Natural killer cell (primary cell): ENCODE measurements around the gene CTSF. TPM values are rescaled to one million over a fixed set of nuclear protein-coding genes. Genes with fewer than 3 reads are reported as not detected.

Experiments
- ATAC-seq, 3 donors: fragments of 150-1000 bp in 2 of 3; fragments of 200-7000 bp in 1 of 3; cut with Tn5 transposase; 1 replicate in 1 of 3; 2 replicates in 2 of 3; pipeline ENCODE4 v1.10.0; 2021; ENCODE audit warnings: mild to moderate bottlenecking in 2 of 3, moderate library complexity in 2 of 3
- DNase-seq, 2 donors: peaks; one replicate each; pipeline versions ENCODE4 v3.0.0 to v3.0.0-alpha.2; 2013 to 2021; ENCODE audit warnings: mixed read lengths in 1 of 2
- H3K27ac ChIP-seq: one replicate; pipeline ENCODE4 v1.5.1; 2013; ENCODE audit warnings: mild to moderate bottlenecking, low read length
- H3K27me3 ChIP-seq: one replicate; pipeline ENCODE4 v1.6.1; 2013; ENCODE audit warnings: low read length; ENCODE audit not compliant: control insufficient read depth, insufficient read depth
- H3K36me3 ChIP-seq: one replicate; pipeline ENCODE4 v1.6.1; 2013; ENCODE audit warnings: low read length; ENCODE audit not compliant: control insufficient read depth, insufficient read depth
- H3K4me1 ChIP-seq: one replicate; pipeline ENCODE4 v1.6.1; 2013; ENCODE audit warnings: low read length; ENCODE audit not compliant: control insufficient read depth, insufficient read depth
- H3K4me3 ChIP-seq: one replicate; pipeline ENCODE4 v1.5.1; 2013; ENCODE audit warnings: low read length
- H3K9me3 ChIP-seq: one replicate; pipeline ENCODE4 v1.6.1; 2013; ENCODE audit warnings: low read length; ENCODE audit not compliant: control insufficient read depth, insufficient read depth
- H3K27ac Mint-ChIP-seq, 2 donors: one replicate each; pipeline ENCODE4 v1.8.0; 2022; ENCODE audit warnings: mild to moderate bottlenecking in 2 of 2, mixed read lengths in 2 of 2, moderate library complexity in 1 of 2
- H3K27me3 Mint-ChIP-seq, 2 donors: one replicate each; pipeline ENCODE4 v1.8.0; 2022; ENCODE audit warnings: low read depth in 2 of 2, mixed read lengths in 2 of 2
- H3K36me3 Mint-ChIP-seq: one replicate; pipeline ENCODE4 v1.8.0; 2022; ENCODE audit warnings: mixed read lengths
- H3K4me1 Mint-ChIP-seq, 2 donors: one replicate each; pipeline ENCODE4 v1.8.0; 2022; ENCODE audit warnings: mixed read lengths in 2 of 2
- H3K4me3 Mint-ChIP-seq: one replicate; pipeline ENCODE4 v1.8.0; 2022; ENCODE audit warnings: mild to moderate bottlenecking, moderate library complexity, mixed read lengths
- H3K9me3 Mint-ChIP-seq, 2 donors: one replicate each; pipeline ENCODE4 v1.8.0; 2022; ENCODE audit warnings: mixed read lengths in 2 of 2
- WGBS: methylation state at CpG from one replicate; pipeline ENCODE4 v1.1.7; 2013; ENCODE audit warnings: missing lambda C conversion rate; ENCODE audit not compliant: insufficient coverage; 5-methylcytosine and 5-hydroxymethylcytosine counted together
- intact Hi-C: fragments of 100-400 bp; cut with micrococcal nuclease; formaldehyde crosslinking; loops from one replicate; pipeline ENCODE4 v1.14.2; 2022
- total RNA-seq, 4 donors: library from RNA; stranded (reverse); fragments of 120-200 nt in 1 of 4; gene quantifications; one replicate each; pipeline versions ENCODE4 v1.2.3 to v1.2.4, GENCODE V29; 2013 to 2022
- TF ChIP-seq, protein P1 (sequence below): fragments of 200-600 bp; IDR thresholded peaks from one replicate; pipeline ENCODE4 v1.8.0; 2022; ENCODE audit warnings: antibody characterized with exemption

The CTSF gene
- total RNA-seq, 3 donors from 2014 or later (not counting 1 experiment from before 2014, with no cell fraction given) = 17.1 to 27.0 (median 24.8) TPM

DNA sequence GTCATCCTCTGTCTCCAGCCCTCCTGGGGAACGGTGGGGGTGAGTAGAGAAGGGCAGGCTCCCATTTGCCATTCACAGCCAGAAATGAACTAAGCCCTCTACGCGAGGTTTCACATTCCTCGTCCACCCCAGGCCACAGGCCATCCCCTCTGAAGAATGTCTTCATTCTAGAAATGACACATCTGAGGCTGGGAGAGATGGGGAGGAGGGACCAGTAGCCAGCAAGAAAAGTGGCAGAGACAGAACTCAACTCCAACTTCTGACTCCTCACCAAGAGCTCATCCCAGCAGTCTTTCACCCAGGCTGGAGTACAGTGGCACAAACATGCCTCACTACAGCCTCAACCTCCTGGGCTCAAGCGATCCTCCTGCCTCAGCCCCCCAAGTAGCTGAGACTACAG, 3.4 kb downstream of the CTSF start:
- Histone ChIP-seq H3K4me1 (peaks cover 13% of the 10 kb centered on the region), H3K27me3 (no peaks in the 10 kb centered on the region), H3K36me3 (no peaks in the 10 kb centered on the region), H3K9me3 (no peaks in the 10 kb centered on the region), H3K27ac (no peak overlapping the region), H3K4me3 (no peak overlapping the region)
- 100% methylated on average over 2 of the region's 5 CpGs for WGBS
- DNase-seq (no peak), ATAC-seq (no peak)
- TF ChIP-seq, protein P1, sequence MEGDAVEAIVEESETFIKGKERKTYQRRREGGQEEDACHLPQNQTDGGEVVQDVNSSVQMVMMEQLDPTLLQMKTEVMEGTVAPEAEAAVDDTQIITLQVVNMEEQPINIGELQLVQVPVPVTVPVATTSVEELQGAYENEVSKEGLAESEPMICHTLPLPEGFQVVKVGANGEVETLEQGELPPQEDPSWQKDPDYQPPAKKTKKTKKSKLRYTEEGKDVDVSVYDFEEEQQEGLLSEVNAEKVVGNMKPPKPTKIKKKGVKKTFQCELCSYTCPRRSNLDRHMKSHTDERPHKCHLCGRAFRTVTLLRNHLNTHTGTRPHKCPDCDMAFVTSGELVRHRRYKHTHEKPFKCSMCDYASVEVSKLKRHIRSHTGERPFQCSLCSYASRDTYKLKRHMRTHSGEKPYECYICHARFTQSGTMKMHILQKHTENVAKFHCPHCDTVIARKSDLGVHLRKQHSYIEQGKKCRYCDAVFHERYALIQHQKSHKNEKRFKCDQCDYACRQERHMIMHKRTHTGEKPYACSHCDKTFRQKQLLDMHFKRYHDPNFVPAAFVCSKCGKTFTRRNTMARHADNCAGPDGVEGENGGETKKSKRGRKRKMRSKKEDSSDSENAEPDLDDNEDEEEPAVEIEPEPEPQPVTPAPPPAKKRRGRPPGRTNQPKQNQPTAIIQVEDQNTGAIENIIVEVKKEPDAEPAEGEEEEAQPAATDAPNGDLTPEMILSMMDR = no peak
- Mint-ChIP-seq H3K9me3 (no peaks in the 10 kb centered on the region), H3K4me1 (peaks cover 4 to 9% of the 10 kb centered on the region in 2 donors), H3K4me3 (no peak overlapping the region), H3K27me3 (no peaks in the 10 kb centered on the region), H3K27ac (no peak overlapping the region), H3K36me3 (no peaks in the 10 kb centered on the region)
- intact Hi-C loops = no loop called here

DNA sequence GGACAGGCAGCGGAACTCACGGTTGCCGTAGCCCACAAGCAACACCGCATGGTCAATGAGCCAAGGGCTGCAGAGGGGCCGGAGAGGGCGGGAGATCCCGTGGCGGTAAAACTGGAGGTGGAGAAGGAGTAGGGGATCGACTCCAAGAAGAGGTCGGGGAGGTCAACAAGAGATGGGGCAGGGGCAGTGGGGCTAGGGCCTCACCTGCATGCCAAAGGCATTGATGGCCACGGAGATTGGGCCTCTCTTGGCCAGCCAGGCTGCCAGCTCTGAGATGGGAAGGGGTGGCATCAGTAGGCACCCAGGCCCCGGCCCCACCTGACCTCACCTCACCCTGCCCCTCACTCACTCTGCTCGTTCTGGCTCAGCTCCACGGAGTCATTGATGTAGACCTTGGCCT, 3.9 kb downstream of the CTSF start:
- Histone ChIP-seq H3K27ac (no peak overlapping the region), H3K9me3 (no peaks in the 10 kb centered on the region), H3K36me3 (no peaks in the 10 kb centered on the region), H3K27me3 (no peaks in the 10 kb centered on the region), H3K4me3 (no peak overlapping the region), H3K4me1 (peaks cover 13% of the 10 kb centered on the region)
- Mint-ChIP-seq H3K36me3 (no peaks in the 10 kb centered on the region), H3K4me3 (no peak overlapping the region), H3K9me3 (no peaks in the 10 kb centered on the region), H3K4me1 (peaks cover 4 to 9% of the 10 kb centered on the region in 2 donors), H3K27ac (no peak overlapping the region), H3K27me3 (no peaks in the 10 kb centered on the region)
- TF ChIP-seq, protein P1 = no peak
- 93% methylated on average over 14 of the region's 14 CpGs for WGBS
- DNase-seq (no peak), ATAC-seq (no peak)
- intact Hi-C loops = no loop called here

DNA sequence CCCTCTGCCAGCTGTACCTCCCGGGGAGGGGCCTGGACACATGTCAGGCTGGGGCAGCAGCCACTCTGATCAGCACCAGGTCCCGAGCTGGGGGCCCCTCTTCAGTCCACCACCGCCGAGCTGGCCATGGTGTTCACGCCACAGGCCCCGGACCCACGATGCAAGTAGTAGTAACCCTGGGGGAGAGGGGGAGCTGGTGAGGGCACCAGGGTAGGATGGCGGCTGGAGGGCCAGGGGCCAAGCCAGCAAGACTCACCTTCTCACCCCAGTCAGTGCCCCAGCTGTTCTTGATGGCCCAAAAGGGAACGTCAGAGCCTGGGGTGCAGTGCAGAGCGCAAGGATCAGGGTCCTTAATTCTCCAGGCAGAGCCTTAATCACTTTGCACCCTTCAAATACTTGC, 4.6 kb downstream of the CTSF start:
- TF ChIP-seq, protein P1 = no peak
- Histone ChIP-seq H3K9me3 (no peaks in the 10 kb centered on the region), H3K27me3 (peaks cover 2% of the 10 kb centered on the region), H3K27ac (no peak overlapping the region), H3K36me3 (no peaks in the 10 kb centered on the region), H3K4me3 (no peak overlapping the region), H3K4me1 (peaks cover 18% of the 10 kb centered on the region)
- WGBS = 92% methylated on average over 10 of the region's 10 CpGs
- Mint-ChIP-seq H3K4me1 (peaks cover 4 to 9% of the 10 kb centered on the region in 2 donors), H3K4me3 (no peak overlapping the region), H3K27me3 (no peaks in the 10 kb centered on the region), H3K27ac (no peak overlapping the region), H3K9me3 (no peaks in the 10 kb centered on the region), H3K36me3 (no peaks in the 10 kb centered on the region)
- ATAC-seq (no peak), DNase-seq (no peak)
- intact Hi-C loops = no loop called here

DNA sequence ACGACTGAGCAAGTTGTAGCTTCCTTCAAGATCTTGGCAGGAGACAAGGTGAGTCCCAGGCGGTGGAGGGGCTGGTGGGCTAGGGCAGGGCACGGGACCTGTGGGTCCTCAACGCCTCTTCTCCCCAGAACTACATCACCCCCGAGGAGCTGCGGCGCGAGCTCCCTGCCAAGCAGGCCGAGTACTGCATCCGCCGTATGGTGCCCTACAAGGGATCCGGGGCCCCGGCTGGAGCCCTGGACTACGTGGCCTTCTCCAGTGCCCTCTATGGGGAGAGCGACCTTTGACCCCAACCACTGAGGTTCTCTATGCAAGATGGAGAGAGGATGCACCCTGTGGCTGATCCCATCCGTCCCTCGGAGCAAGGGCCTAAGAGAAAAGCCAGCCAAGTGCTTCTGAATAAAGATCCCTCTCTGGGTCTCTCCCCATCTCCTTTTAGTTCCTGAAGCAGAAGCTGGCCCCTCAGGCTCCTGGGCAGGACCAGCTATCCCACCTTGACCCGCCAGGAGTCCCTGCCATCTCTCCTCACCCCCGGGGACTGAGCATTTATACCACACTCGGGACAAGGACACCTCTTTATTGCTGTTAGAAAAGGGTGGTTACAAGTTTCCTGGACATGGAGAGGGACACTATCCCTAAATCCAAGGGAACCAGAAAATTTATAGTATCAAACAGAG, 5.4 kb downstream of the CTSF start:
- H3K4me3 Mint-ChIP-seq = no peak overlapping the region
- H3K27me3 Mint-ChIP-seq = peaks cover 0 to 2% of the 10 kb centered on the region in 2 donors
- TF ChIP-seq, protein P1 = no peak
- Histone ChIP-seq H3K27me3 (peaks cover 2% of the 10 kb centered on the region), H3K36me3 (no peaks in the 10 kb centered on the region), H3K9me3 (no peaks in the 10 kb centered on the region), H3K4me1 (peaks cover 15% of the 10 kb centered on the region), H3K4me3 (no peak overlapping the region), H3K27ac (no peak overlapping the region)
- ATAC-seq (no peak), DNase-seq (no peak)
- WGBS = 93% methylated on average over 18 of the region's 20 CpGs
- intact Hi-C loops = no loop called here
- H3K36me3 Mint-ChIP-seq = no peaks in the 10 kb centered on the region
- no peaks in the 10 kb centered on the region for H3K9me3 Mint-ChIP-seq
- peaks cover 0 to 4% of the 10 kb centered on the region in 2 donors for H3K4me1 Mint-ChIP-seq
- no peak overlapping the region for H3K27ac Mint-ChIP-seq
